H1 (cell line): Measurements from ENCODE around the gene MTM1. TPM values are rescaled to one million over a fixed set of nuclear protein-coding genes. Genes with fewer than 3 reads are reported as not detected.

ENCODE experiments used
- CTCF ChIA-PET: fragments of 300-600 bp; sonication (Branson Sonifier 250); formaldehyde crosslinking; loops from one replicate; lab custom pipeline; 2021; ENCODE audit not compliant: partially characterized antibody; lab: Charles Lee
- POLR2A ChIA-PET: fragments of 300-600 bp; sonication (Branson Sonifier 250); formaldehyde crosslinking; loops from one replicate; lab custom pipeline; 2021; ENCODE audit warnings: inconsistent platforms; ENCODE audit not compliant: partially characterized antibody; lab: Charles Lee
- DNase-seq, 2 experiments: peaks; one replicate each; pipeline versions ENCODE4 v3.0.0 to v3.0.0-alpha.2; 2010 to 2022; ENCODE audit warnings: low spot score in 2 of 2, low read depth in 1 of 2, mixed read lengths in 1 of 2
- FAIRE-seq: peaks from 2 replicates; lab custom pipeline; 2011; peaks lifted over from hg19 to GRCh38; lab: Jason Lieb, UNC
- H2AFZ ChIP-seq: 2 replicates; pipeline ENCODE4 v1.8.1; 2012; ENCODE audit warnings: low read length, inconsistent platforms
- H2AK5ac ChIP-seq: 2 replicates; pipeline ENCODE4 v1.6.1; 2013; ENCODE audit warnings: low read depth, low read length
- H2BK120ac ChIP-seq: replicated peaks from 2 replicates; pipeline ENCODE3; 2013; ENCODE audit warnings: low read depth, low read length, inconsistent platforms
- H2BK12ac ChIP-seq: 2 replicates; pipeline ENCODE4 v1.6.1; 2013; ENCODE audit warnings: low read depth, low read length
- H2BK15ac ChIP-seq: 2 replicates; pipeline ENCODE4 v1.6.1; 2013; ENCODE audit warnings: low read length
- H2BK20ac ChIP-seq: 2 replicates; pipeline ENCODE4 v1.6.1; 2013; ENCODE audit warnings: low read length
- H2BK5ac ChIP-seq: 2 replicates; pipeline ENCODE4 v1.6.1; 2013; ENCODE audit warnings: low read depth, low read length
- H3K14ac ChIP-seq: 2 replicates; pipeline ENCODE4 v1.6.1; 2013; ENCODE audit warnings: inconsistent platforms; ENCODE audit not compliant: insufficient read length
- H3K18ac ChIP-seq: 2 replicates; pipeline ENCODE4 v1.6.1; 2013; ENCODE audit warnings: low read length; ENCODE audit errors: extremely low read depth
- H3K23ac ChIP-seq: 2 replicates; pipeline ENCODE4 v1.6.1; 2013; ENCODE audit warnings: inconsistent platforms; ENCODE audit not compliant: insufficient read length
- H3K23me2 ChIP-seq: 2 replicates; pipeline ENCODE4 v1.6.1; 2013; ENCODE audit warnings: low read depth, low read length
- H3K27ac ChIP-seq: 2 replicates; pipeline ENCODE4 v1.6.1; 2011; ENCODE audit warnings: low read depth, low read length, inconsistent platforms
- H3K27me3 ChIP-seq, 4 experiments: replicated peaks in 1 of 4; 1 replicate in 1 of 4; 2 replicates in 3 of 4; pipeline versions ENCODE4 v1.6.1 to v1.8.1; 2011 to 2013; ENCODE audit warnings: low read length in 3 of 4, mild to moderate bottlenecking in 3 of 4, inconsistent platforms in 2 of 4, mixed read lengths in 2 of 4, moderate library complexity in 1 of 4; ENCODE audit not compliant: control insufficient read depth in 3 of 4, insufficient read depth in 3 of 4; ENCODE audit errors: extremely low read depth in 1 of 4
- H3K36me3 ChIP-seq, 4 experiments: 2 replicates each; pipeline versions ENCODE4 v1.6.1 to v1.8.1; 2011 to 2013; ENCODE audit warnings: mild to moderate bottlenecking in 4 of 4, low read length in 3 of 4, moderate library complexity in 2 of 4, control low read depth in 1 of 4, inconsistent platforms in 1 of 4; ENCODE audit not compliant: insufficient read depth in 4 of 4, control insufficient read depth in 2 of 4
- H3K4ac ChIP-seq: replicated peaks from 2 replicates; pipeline ENCODE3; 2013; ENCODE audit warnings: low read length, low read depth, mixed read lengths, inconsistent platforms; ENCODE audit not compliant: insufficient read length
- H3K4me1 ChIP-seq, 4 experiments: replicated peaks in 1 of 4; 1 replicate in 1 of 4; 2 replicates in 3 of 4; pipeline versions ENCODE4 v1.6.1 to v1.8.1; 2011 to 2013; ENCODE audit warnings: low read length in 3 of 4, inconsistent platforms in 2 of 4, mixed read lengths in 1 of 4; ENCODE audit not compliant: insufficient read depth in 4 of 4, control insufficient read depth in 3 of 4
- H3K4me2 ChIP-seq, 2 experiments: 2 replicates each; pipeline versions ENCODE4 v1.6.1 to v1.8.1; 2011 to 2013; ENCODE audit warnings: low read depth in 2 of 2, low read length in 2 of 2, control low read depth in 1 of 2, inconsistent platforms in 1 of 2, mild to moderate bottlenecking in 1 of 2; ENCODE audit not compliant: insufficient read depth in 1 of 2
- H3K4me3 ChIP-seq, 4 experiments: fragments of 200-600, 300-600 bp in 1 of 4; sonication (generic), shearing (Covaris generic), sonication (Bioruptor Twin) in 1 of 4; 2 replicates each; pipeline versions ENCODE4 v1.5.1 to v1.8.1; 2011 to 2016; ENCODE audit warnings: low read length in 4 of 4, low read depth in 3 of 4, control low read depth in 2 of 4, inconsistent platforms in 2 of 4, mild to moderate bottlenecking in 2 of 4, mixed read lengths in 1 of 4, moderate library complexity in 1 of 4; ENCODE audit not compliant: insufficient read depth in 2 of 4; ENCODE audit errors: extremely low read depth in 1 of 4
- H3K56ac ChIP-seq: replicated peaks from 2 replicates; pipeline ENCODE3; 2013; ENCODE audit warnings: low read depth, mild to moderate bottlenecking, mixed read lengths, low read length, inconsistent platforms; ENCODE audit not compliant: insufficient read length
- H3K79me1 ChIP-seq: 2 replicates; pipeline ENCODE4 v1.6.1; 2013; ENCODE audit warnings: low read depth, low read length, control low read depth
- H3K79me2 ChIP-seq, 2 experiments: 2 replicates each; pipeline versions ENCODE4 v1.6.1 to v1.8.1; 2012 to 2013; ENCODE audit warnings: low read length in 2 of 2, mild to moderate bottlenecking in 2 of 2, inconsistent platforms in 1 of 2; ENCODE audit not compliant: insufficient read depth in 2 of 2, control insufficient read depth in 1 of 2
- H3K9ac ChIP-seq, 4 experiments: replicated peaks in 1 of 4; 1 replicate in 1 of 4; 2 replicates in 3 of 4; pipeline versions ENCODE4 v1.6.1 to v1.8.1; 2011 to 2013; ENCODE audit warnings: low read depth in 3 of 4, low read length in 3 of 4, control low read depth in 2 of 4, mild to moderate bottlenecking in 2 of 4, moderate library complexity in 2 of 4, inconsistent platforms in 1 of 4; ENCODE audit errors: extremely low read depth in 1 of 4
- H3K9me3 ChIP-seq, 2 experiments: 2 replicates each; pipeline versions ENCODE4 v1.6.1 to v1.8.1; 2012 to 2013; ENCODE audit warnings: mild to moderate bottlenecking in 2 of 2, moderate library complexity in 2 of 2, control low read depth in 1 of 2, inconsistent platforms in 1 of 2, low read depth in 1 of 2, low read length in 1 of 2, mixed read lengths in 1 of 2; ENCODE audit not compliant: insufficient read depth in 2 of 2
- H4K20me1 ChIP-seq, 2 experiments: replicated peaks in 1 of 2; 2 replicates each; pipeline versions ENCODE3 to v1.8.1; 2011 to 2013; ENCODE audit warnings: inconsistent platforms in 2 of 2, low read length in 2 of 2, mild to moderate bottlenecking in 1 of 2; ENCODE audit not compliant: insufficient read depth in 2 of 2, control insufficient read depth in 1 of 2
- H4K5ac ChIP-seq: 2 replicates; pipeline ENCODE4 v1.6.1; 2013; ENCODE audit warnings: low read length, low read depth, mixed read lengths, inconsistent platforms; ENCODE audit not compliant: insufficient read length
- H4K8ac ChIP-seq: 2 replicates; pipeline ENCODE4 v1.8.0; 2013; ENCODE audit warnings: mild to moderate bottlenecking, moderate library complexity, low read length, inconsistent platforms; ENCODE audit not compliant: insufficient read depth; ENCODE audit errors: extremely low read depth
- H4K91ac ChIP-seq: replicated peaks from 2 replicates; pipeline ENCODE3; 2013; ENCODE audit warnings: low read length, mixed read lengths, inconsistent platforms; ENCODE audit not compliant: insufficient read length
- EP300 ChIP-seq, 2 experiments: IDR thresholded peaks; 1 replicate in 1 of 2; 2 replicates in 1 of 2; pipeline ENCODE4 v1.6.1; 2011 to 2012; ENCODE audit warnings: low read depth in 2 of 2, low read length in 2 of 2, mild to moderate bottlenecking in 2 of 2, borderline replicate concordance in 1 of 2, inconsistent platforms in 1 of 2, moderate library complexity in 1 of 2
- NRF1 ChIP-seq: IDR thresholded peaks from 2 replicates; pipeline ENCODE4 v1.6.1; 2011; ENCODE audit warnings: mild to moderate bottlenecking, low read depth, low read length, improper control_type of control experiment
- POLR2A ChIP-seq, 2 experiments: IDR thresholded peaks; 1 replicate in 1 of 2; 2 replicates in 1 of 2; pipeline ENCODE4 v1.6.1; 2011; ENCODE audit warnings: low read depth in 2 of 2, low read length in 2 of 2, mild to moderate bottlenecking in 2 of 2; ENCODE audit errors: control extremely low read depth in 1 of 2
- POU5F1 ChIP-seq: IDR thresholded peaks from 2 replicates; pipeline ENCODE4 v1.6.1; 2011; ENCODE audit warnings: low read depth, mild to moderate bottlenecking, low read length, moderate library complexity
- RFX5 ChIP-seq: IDR thresholded peaks from 2 replicates; pipeline ENCODE4 v1.6.1; 2011; ENCODE audit warnings: low read depth, low read length, improper control_type of control experiment, borderline replicate concordance
- RXRA ChIP-seq: IDR thresholded peaks from 2 replicates; pipeline ENCODE4 v1.6.1; 2011; ENCODE audit warnings: low read depth, mild to moderate bottlenecking, low read length, moderate library complexity; ENCODE audit not compliant: insufficient read depth
- polyA plus RNA-seq, 7 experiments: library from polyadenylated mRNA; depleted of rRNA in 3 of 7; stranded (reverse) in 5 of 7; unstranded in 2 of 7; fragments of >200 nt in 5 of 7; fragments of 200-250 nt in 2 of 7; gene quantifications; 1 replicate in 5 of 7; 2 replicates in 1 of 7; 4 replicates in 1 of 7; pipeline versions ENCODE4 v1.2.1 to v1.2.3, GENCODE V29; 2011 to 2013; ENCODE audit warnings: missing spikeins in 2 of 7, mixed read lengths in 2 of 7
- total RNA-seq: library from RNA; stranded (reverse); fragmentation: NEBNext Ultra II Directional; extraction: Animal tissue kit (Norgen Biotek cat#: 25700); gene quantifications from 2 replicates; pipeline ENCODE4 v1.2.1, GENCODE V29; 2021

MTM1 gene
- total and polyA plus RNA-seq, 2 of the 8 experiments (the other 6 are each of a cell fraction or from before 2014, with no cell fraction given), result 2.3 to 8.4 TPM

GRCh38 chrX:150610043-150610442, 41.6 kb downstream of the MTM1 start:
- H2BK15ac ChIP-seq, result no peak overlapping the region
- H3K4me2 ChIP-seq, result no peak overlapping the region
- H3K4me1 ChIP-seq, result no peaks in the 10 kb centered on the region
- FAIRE-seq, result no peak
- H2BK5ac ChIP-seq, result no peak overlapping the region
- H3K79me2 ChIP-seq, result no peaks in the 10 kb centered on the region
- no peak overlapping the region for H3K18ac ChIP-seq
- H4K91ac ChIP-seq, result no peak overlapping the region
- H3K14ac ChIP-seq, result no peak overlapping the region
- H2BK120ac ChIP-seq, result no peak overlapping the region
- H3K9ac ChIP-seq, result no peak overlapping the region
- H4K20me1 ChIP-seq, result no peaks in the 10 kb centered on the region
- H2BK12ac ChIP-seq, result no peak overlapping the region
- H3K56ac ChIP-seq, result no peak overlapping the region
- POLR2A ChIA-PET, result no interaction called here
- no peak overlapping the region for H2AK5ac ChIP-seq
- no peak for DNase-seq
- H4K8ac ChIP-seq, result no peak overlapping the region
- H3K27me3 ChIP-seq, result no peaks in the 10 kb centered on the region
- no peaks in the 10 kb centered on the region for H3K36me3 ChIP-seq
- no peaks in the 10 kb centered on the region for H3K9me3 ChIP-seq
- H4K5ac ChIP-seq, result no peak overlapping the region
- no peaks in the 10 kb centered on the region for H3K79me1 ChIP-seq
- H2AFZ ChIP-seq, result no peak overlapping the region
- no peak overlapping the region for H3K4me3 ChIP-seq
- TF ChIP-seq POLR2A (IDR thresholded peaks at IDR 0.05; ENCODE audit: control extremely low read depth in 1 of 2, low read depth in 2 of 2, low read length in 2 of 2) (no peak), RXRA (no peak), POU5F1 (no peak), NRF1 (no peak), RFX5 (no peak), EP300 (IDR thresholded peaks at IDR 0.05; ENCODE audit: borderline replicate concordance in 1 of 2, low read depth in 2 of 2, low read length in 2 of 2) (no peak)
- no peak overlapping the region for H3K27ac ChIP-seq
- H3K23ac ChIP-seq, result no peak overlapping the region
- H3K23me2 ChIP-seq, result no peaks in the 10 kb centered on the region
- CTCF ChIA-PET, result interaction anchor here (0.6 to 1.0 kb wide), 3 partner anchors 11 to 125 kb away, joined by 3 read pairs; no protein-coding TSS in a partner anchor
- H2BK20ac ChIP-seq, result no peak overlapping the region
- no peak overlapping the region for H3K4ac ChIP-seq
